TTC549 (cell line): ENCODE results near the gene PLPP2.
"Not testable (repeated sequence)": the region's sequence is repeated elsewhere in the genome, so short reads cannot be mapped to it uniquely, and the experiment has no call there.

Experiments
- FAIRE-seq: peaks from 2 replicates; lab custom pipeline; 2012; peaks lifted over from hg19 to GRCh38; lab: Jason Lieb, UNC

The PLPP2 gene

DNA sequence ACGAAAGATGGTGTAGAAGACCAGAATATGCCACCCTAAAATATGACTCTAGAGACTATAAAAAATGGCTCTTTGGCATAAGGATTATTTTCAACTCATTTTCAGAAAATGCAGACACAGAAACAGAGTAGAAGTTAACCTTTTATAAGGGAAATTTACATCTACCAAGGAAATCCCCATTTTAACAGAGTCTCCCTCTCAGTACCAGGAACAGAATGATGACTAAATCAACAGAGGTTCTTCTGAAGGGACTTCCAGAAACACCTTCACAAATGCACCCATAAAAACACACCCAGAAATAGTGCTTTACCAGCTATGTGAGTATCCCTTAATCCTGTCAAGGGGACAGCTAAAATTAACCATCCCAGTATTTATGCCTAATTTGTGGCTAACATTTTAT, 29.1 kb downstream of the PLPP2 start:
- FAIRE-seq = no peak

DNA sequence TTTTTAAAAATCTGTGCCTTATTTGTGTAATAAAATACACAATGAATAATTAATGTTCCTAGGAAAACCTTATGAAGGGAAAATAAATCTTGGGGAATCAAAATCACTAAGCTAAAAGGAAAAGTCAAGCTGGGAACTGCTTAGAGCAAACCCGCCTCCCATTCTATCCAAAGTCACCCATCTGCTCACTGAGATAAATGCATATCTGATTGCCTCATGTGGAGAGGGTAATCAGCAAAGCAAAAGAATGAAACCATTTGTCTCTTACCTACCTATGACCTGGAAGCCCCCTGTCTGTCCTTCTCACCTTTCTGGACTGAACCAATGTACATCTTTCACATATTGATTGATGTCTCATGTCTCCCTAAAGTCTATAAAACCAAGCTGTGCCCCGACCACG, 34.4 kb downstream of the PLPP2 start:
- FAIRE-seq = not testable (repeated sequence)

DNA sequence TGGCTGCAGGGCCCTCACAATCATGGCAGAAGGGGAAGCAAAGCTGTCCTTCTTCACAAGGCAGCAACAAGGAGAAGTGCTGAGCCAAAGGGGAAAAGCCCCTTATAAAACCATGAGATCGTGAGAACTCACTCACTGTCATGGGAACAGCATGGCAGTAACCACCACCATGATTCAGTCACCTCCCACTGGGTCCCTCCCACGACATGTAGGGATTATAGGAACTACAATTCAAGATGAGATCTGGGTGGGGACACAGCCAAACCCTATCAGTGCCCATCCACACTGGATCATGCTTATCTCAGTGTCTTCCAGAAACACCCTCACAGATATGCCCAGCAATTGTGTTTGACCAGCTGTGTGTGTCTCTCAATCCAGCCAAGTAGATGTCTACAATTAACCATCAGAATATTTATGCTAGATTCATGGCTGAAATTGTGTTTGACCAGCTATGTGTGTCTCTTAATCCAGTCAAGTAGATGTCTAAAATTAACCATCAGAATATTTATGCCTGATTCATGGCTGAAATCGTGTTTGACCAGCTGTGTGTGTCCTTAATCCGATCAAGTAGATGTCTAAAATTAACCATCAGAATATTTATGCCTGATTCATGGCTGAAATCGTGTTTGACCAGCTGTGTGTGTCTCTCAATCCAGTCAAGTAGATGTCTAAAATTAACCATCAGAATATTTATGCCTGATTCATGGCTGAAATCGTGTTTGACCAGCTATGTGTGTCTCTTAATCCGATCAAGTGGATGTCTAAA, 38.6 kb downstream of the PLPP2 start:
- FAIRE-seq = not testable (repeated sequence)

DNA sequence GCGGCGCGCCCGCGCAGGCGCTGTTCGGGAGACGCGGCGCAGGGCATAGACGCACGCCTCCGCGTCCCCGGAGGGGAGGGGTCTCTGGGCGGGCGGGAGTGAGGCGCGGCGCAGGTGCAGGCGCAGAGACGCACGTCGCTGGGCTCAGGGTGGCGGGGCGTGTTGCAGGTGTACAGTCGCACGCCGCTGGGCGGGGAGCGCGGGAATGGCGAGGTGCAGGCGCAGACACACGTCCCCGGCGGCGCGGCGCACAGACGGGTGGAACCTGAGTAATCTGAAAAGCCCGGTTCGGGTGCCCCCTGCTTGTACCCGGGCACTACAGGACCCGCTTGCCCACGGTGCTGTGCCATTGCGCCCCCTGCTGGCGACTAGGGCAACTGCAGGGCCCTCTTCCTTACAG, 44.7 kb downstream of the PLPP2 start:
- FAIRE-seq = no peak

DNA sequence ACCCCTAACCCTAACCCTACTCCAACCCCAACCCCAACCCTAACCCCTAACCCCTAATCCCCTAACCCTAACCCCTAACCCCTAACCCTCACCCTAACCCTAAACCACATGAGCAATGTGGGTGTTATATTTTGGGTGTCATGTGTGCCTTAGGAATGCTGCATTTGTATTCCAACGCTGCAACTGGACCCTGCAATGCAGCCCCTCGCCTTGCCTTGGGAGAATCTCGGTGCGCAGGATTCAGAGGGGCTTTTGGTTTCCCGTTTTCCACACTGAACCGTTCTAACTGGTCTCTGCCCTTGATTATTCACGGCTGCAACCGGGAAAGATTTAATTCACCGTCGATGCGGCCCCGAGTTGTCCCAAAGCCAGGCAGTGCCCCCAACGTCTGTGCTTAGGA, 45.3 kb downstream of the PLPP2 start:
- not testable (repeated sequence) for FAIRE-seq

DNA sequence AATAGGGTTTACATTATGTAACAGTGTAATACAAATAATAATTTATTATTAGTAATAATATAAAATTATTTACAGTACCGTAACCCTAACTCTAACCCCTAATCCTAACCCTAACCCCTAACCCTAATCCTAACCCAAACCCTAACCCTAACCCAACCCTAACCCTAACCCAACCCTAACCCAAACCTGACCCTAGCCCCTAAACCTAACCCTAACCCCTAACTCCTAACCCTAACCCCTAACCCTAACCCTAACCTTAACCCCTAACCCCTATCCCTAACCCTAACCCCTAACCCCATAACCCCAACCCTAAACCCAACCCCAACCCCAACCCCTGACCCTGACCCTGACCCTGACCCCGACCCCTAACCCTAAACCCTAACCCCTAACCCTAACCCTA, 45.7 kb downstream of the PLPP2 start:
- no peak for FAIRE-seq
